Erythroblast (primary cell): Measurements from ENCODE around the gene MEGF11.

Experiments used
- GATA1 ChIP-seq: IDR thresholded peaks from 2 replicates; pipeline ENCODE4 v1.6.1; 2011; ENCODE audit warnings: low read depth, mild to moderate bottlenecking, control low read depth, low read length, moderate library complexity
- POLR2A ChIP-seq: IDR thresholded peaks from 2 replicates; pipeline ENCODE4 v1.6.1; 2011; ENCODE audit warnings: mild to moderate bottlenecking, low read length

- TF ChIP-seq POLR2A (no peak), GATA1 (no peak)
Observed at GRCh38 chr15:66278056-66278455, 24.5 kb upstream of the MEGF11 start.
